Gastrocnemius medialis (tissue), 4 donors: Measurements from ENCODE around the gene B2M. TPM values are rescaled to one million over a fixed set of nuclear protein-coding genes. Genes with fewer than 3 reads are reported as not detected.
A peak's percentile ranks its signal among the peaks of the same experiment; 100 is the strongest.
"Not testable (repeated sequence)": the region's sequence is repeated elsewhere in the genome, so short reads cannot be mapped to it uniquely, and the experiment has no call there.

Source experiments
- ATAC-seq, 2 donors: fragments of 150-250 bp; one replicate each; pipeline ENCODE4 v1.9.1; 2016
- DNase-seq, 2 donors: peaks; one replicate each; pipeline ENCODE4 v3.0.0-alpha.2; 2019
- H3K27ac ChIP-seq, 4 donors: fragments of 200-600 bp; sonication (generic); 1 replicate in 1 of 4; 2 replicates in 3 of 4; pipeline ENCODE4 v1.5.1; 2016 to 2018; ENCODE audit warnings: mild to moderate bottlenecking in 2 of 4, moderate library complexity in 1 of 4
- H3K27me3 ChIP-seq, 3 donors: fragments of 200-600 bp; sonication (generic) in 2 of 3; 1 replicate in 1 of 3; 2 replicates in 2 of 3; pipeline versions ENCODE4 v1.5.1 to v1.6.0; 2016 to 2019; ENCODE audit warnings: mild to moderate bottlenecking in 1 of 3, moderate library complexity in 1 of 3
- H3K36me3 ChIP-seq, 2 donors: fragments of 200-600 bp; sonication (generic) in 1 of 2; one replicate each; pipeline ENCODE4 v1.5.1; 2017 to 2018
- H3K4me1 ChIP-seq, 2 donors: fragments of 200-600 bp; sonication (generic) in 1 of 2; one replicate each; pipeline ENCODE4 v1.5.1; 2016 to 2017; ENCODE audit warnings: mild to moderate bottlenecking in 2 of 2
- H3K4me3 ChIP-seq, 4 donors: fragments of 200-600 bp; sonication (generic) in 3 of 4; 1 replicate in 1 of 4; 2 replicates in 3 of 4; pipeline ENCODE4 v1.5.1; 2016 to 2019; ENCODE audit warnings: mild to moderate bottlenecking in 2 of 4
- H3K9me3 ChIP-seq, 3 donors: fragments of 200-600 bp; sonication (generic) in 2 of 3; 1 replicate in 1 of 3; 2 replicates in 2 of 3; pipeline ENCODE4 v1.5.1; 2016 to 2019
- POLR2A ChIP-seq, 2 donors: fragments of 450-650 bp; IDR thresholded peaks; one replicate each; pipeline ENCODE4 v1.6.1; 2017; ENCODE audit warnings: antibody characterized with exemption in 2 of 2, mild to moderate bottlenecking in 2 of 2, moderate library complexity in 2 of 2
- in situ Hi-C, 4 donors: fragments of 200-750 bp; cut with MboI; loops; one replicate each; pipeline versions ENCODE4 v1.15.0 to v1.8.0; 2017; ENCODE audit warnings: low sequenced_read_pairs in 4 of 4
- intact Hi-C: fragments of 100-400 bp; cut with DNase I; formaldehyde crosslinking; loops from one replicate; pipeline ENCODE4 v1.15.1; 2023; ENCODE audit warnings: low total_unique reads
- total RNA-seq, 4 donors: library from RNA; depleted of rRNA; stranded (reverse); fragments of >200 nt; gene quantifications; one replicate each; pipeline versions ENCODE4 v1.1.0 to v1.2.3, GENCODE V29; 2016
- TF ChIP-seq, protein P1 (sequence below), 5 experiments: fragments of 450-650 bp in 3 of 5; fragments of 200-600 bp in 2 of 5; sonication (generic) in 2 of 5; IDR thresholded peaks in 4 of 5; conservative IDR thresholded peaks in 1 of 5; 1 replicate in 4 of 5; 2 replicates in 1 of 5; pipeline ENCODE4 v1.5.1; 2016 to 2019; ENCODE audit warnings: antibody characterized with exemption in 5 of 5, mild to moderate bottlenecking in 3 of 5, moderate library complexity in 3 of 5

B2M gene
- total RNA-seq, 4 donors from 2014 or later: 787 to 1,106 (median 928) TPM

DNA sequence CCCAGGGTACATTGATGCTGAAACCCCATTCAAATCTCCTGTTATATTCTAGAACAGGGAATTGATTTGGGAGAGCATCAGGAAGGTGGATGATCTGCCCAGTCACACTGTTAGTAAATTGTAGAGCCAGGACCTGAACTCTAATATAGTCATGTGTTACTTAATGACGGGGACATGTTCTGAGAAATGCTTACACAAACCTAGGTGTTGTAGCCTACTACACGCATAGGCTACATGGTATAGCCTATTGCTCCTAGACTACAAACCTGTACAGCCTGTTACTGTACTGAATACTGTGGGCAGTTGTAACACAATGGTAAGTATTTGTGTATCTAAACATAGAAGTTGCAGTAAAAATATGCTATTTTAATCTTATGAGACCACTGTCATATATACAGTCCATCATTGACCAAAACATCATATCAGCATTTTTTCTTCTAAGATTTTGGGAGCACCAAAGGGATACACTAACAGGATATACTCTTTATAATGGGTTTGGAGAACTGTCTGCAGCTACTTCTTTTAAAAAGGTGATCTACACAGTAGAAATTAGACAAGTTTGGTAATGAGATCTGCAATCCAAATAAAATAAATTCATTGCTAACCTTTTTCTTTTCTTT, 5.8 kb downstream of the B2M start:
- peaks cover 5 to 39% of the 10 kb centered on the region in 2 donors for H3K36me3 ChIP-seq
- no peak for TF ChIP-seq POLR2A (IDR thresholded peaks at IDR 0.05)
- TF ChIP-seq, protein P1, sequence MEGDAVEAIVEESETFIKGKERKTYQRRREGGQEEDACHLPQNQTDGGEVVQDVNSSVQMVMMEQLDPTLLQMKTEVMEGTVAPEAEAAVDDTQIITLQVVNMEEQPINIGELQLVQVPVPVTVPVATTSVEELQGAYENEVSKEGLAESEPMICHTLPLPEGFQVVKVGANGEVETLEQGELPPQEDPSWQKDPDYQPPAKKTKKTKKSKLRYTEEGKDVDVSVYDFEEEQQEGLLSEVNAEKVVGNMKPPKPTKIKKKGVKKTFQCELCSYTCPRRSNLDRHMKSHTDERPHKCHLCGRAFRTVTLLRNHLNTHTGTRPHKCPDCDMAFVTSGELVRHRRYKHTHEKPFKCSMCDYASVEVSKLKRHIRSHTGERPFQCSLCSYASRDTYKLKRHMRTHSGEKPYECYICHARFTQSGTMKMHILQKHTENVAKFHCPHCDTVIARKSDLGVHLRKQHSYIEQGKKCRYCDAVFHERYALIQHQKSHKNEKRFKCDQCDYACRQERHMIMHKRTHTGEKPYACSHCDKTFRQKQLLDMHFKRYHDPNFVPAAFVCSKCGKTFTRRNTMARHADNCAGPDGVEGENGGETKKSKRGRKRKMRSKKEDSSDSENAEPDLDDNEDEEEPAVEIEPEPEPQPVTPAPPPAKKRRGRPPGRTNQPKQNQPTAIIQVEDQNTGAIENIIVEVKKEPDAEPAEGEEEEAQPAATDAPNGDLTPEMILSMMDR (IDR thresholded peaks at IDR 0.05 in 4 of 5, conservative IDR thresholded peaks at IDR 0.05 in 1 of 5): no peak
- H3K27me3 ChIP-seq: no peaks in the 10 kb centered on the region
- in situ Hi-C loops (loop anchor here in 1 of 4 donors (25.0 kb wide), 1 partner anchor 930 kb away; the partner anchor contains the start of genes ELL3 and SERF2), intact Hi-C loops (loop anchor here (10.0 kb wide), 1 partner anchor 468 kb away; the partner anchor contains the start of gene SHF)
- DNase-seq (no peak), ATAC-seq (no peak)
- H3K4me1 ChIP-seq: peaks cover 14 to 28% of the 10 kb centered on the region in 2 donors
- no peaks in the 10 kb centered on the region for H3K9me3 ChIP-seq
- no peak overlapping the region for H3K27ac ChIP-seq
- no peak overlapping the region for H3K4me3 ChIP-seq

GRCh38 chr15:44718180-44718926, 7.0 kb downstream of the B2M start:
- intact Hi-C loops (loop anchor here (10.0 kb wide), 1 partner anchor 466 kb away; the partner anchor contains the start of gene SHF), in situ Hi-C loops (loop anchor here in 1 of 4 donors (25.0 kb wide), 1 partner anchor 931 kb away; the partner anchor contains the start of genes ELL3 and SERF2)
- Histone ChIP-seq H3K36me3 (peaks cover 5 to 39% of the 10 kb centered on the region in 2 donors), H3K27me3 (no peaks in the 10 kb centered on the region), H3K4me1 (peaks cover 9 to 21% of the 10 kb centered on the region in 2 donors), H3K9me3 (no peaks in the 10 kb centered on the region), H3K27ac (no peak overlapping the region), H3K4me3 (no peak overlapping the region)
- TF ChIP-seq POLR2A (IDR thresholded peaks at IDR 0.05): no peak
- TF ChIP-seq, protein P1 (IDR thresholded peaks at IDR 0.05 in 4 of 5, conservative IDR thresholded peaks at IDR 0.05 in 1 of 5): no peak
- ATAC-seq (no peak), DNase-seq (no peak)

DNA sequence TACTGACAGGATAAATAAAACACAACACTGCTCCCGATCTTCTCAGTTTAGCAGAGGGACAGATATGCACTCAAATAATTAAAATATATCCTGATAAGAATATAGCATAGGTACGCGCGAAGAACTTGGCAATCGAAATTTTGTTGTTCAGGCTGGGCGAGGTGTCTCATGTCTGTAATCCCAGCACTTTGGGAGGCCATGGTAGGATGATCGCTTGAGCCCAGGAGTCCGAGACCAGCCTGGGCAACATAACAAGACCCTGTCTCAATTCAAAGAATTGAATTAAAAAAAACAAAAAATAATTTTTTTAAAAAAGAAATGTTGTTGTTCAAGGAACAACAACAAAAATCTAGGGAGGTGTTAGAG, 7.6 kb downstream of the B2M start:
- Histone ChIP-seq H3K27ac (peak overlapping the region in 1 of 4 donors; percentile 4), H3K27me3 (no peaks in the 10 kb centered on the region), H3K4me1 (peaks cover 5 to 16% of the 10 kb centered on the region in 2 donors), H3K36me3 (peaks cover 5 to 39% of the 10 kb centered on the region in 2 donors), H3K9me3 (no peaks in the 10 kb centered on the region), H3K4me3 (no peak overlapping the region)
- intact Hi-C loops (loop anchor here (10.0 kb wide), 1 partner anchor 466 kb away; the partner anchor contains the start of gene SHF), in situ Hi-C loops (loop anchor here in 1 of 4 donors (25.0 kb wide), 1 partner anchor 932 kb away; the partner anchor contains the start of genes ELL3 and SERF2)
- TF ChIP-seq POLR2A (IDR thresholded peaks at IDR 0.05): no peak
- DNase-seq: no peak
- no peak for ATAC-seq

DNA sequence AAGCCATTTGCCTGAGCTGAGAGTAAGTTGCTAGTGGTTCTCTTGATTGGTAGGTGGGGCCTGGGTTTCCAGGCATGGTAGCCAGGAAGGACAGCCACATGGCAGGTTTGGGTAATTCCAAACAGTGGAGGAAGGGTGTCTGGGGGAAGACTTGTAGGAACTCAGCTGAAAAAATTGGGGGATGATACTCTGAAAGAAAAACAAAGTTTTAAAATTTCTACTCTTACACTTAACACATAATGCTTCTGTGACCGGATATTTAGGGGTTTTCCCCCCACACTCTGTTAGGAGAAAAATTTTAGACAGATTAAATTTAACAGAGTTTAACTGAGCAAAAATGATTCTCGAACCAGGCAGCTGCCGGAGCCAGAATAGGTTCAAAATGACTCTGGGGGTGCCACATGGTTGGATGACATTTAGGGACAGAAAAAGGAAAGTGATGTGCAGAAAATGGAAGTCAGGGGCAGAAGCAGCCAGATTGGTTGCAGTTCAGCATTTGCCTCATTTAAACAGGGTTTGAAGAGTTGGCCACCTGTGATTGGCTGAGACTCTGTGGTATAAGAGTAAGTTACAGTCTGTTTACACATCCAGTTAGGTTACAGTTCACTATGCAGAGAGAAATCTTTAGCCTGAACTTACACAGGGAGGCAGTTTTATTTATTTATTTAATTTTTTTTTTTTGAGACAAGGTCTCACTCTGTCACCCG, 8.1 kb downstream of the B2M start:
- in situ Hi-C loops (loop anchor here in 1 of 4 donors (25.0 kb wide), 1 partner anchor 932 kb away; the partner anchor contains the start of genes ELL3 and SERF2), intact Hi-C loops (loop anchor here (10.0 kb wide), 1 partner anchor 465 kb away; the partner anchor contains the start of gene SHF)
- H3K27ac ChIP-seq: peak overlapping the region in 2 of 4 donors; percentile 4 to 16
- TF ChIP-seq, protein P1 (IDR thresholded peaks at IDR 0.05 in 4 of 5, conservative IDR thresholded peaks at IDR 0.05 in 1 of 5): no peak
- no peak for TF ChIP-seq POLR2A (IDR thresholded peaks at IDR 0.05)
- peaks cover 4 to 11% of the 10 kb centered on the region in 2 donors for H3K4me1 ChIP-seq
- peak in 1 of 2 donors; percentile 40 for ATAC-seq
- peaks cover 5 to 39% of the 10 kb centered on the region in 2 donors for H3K36me3 ChIP-seq
- DNase-seq: no peak
- H3K9me3 ChIP-seq: no peaks in the 10 kb centered on the region
- no peaks in the 10 kb centered on the region for H3K27me3 ChIP-seq
- H3K4me3 ChIP-seq: no peak overlapping the region

GRCh38 chr15:44720000-44720435, 8.7 kb downstream of the B2M start:
- ATAC-seq, H3K27ac ChIP-seq, H3K27me3 ChIP-seq, H3K4me3 ChIP-seq, DNase-seq, H3K4me1 ChIP-seq, H3K9me3 ChIP-seq: not testable (repeated sequence)
- intact Hi-C loops: loop anchor here (10.0 kb wide), 1 partner anchor 465 kb away; the partner anchor contains the start of gene SHF
- in situ Hi-C loops: loop anchor here in 1 of 4 donors (25.0 kb wide), 1 partner anchor 933 kb away; the partner anchor contains the start of genes ELL3 and SERF2
- H3K36me3 ChIP-seq: peaks cover 5 to 39% of the 10 kb centered on the region in 2 donors
